Inflammatory macrophage treated with lipopolysaccharide for 1 hour (primary cell): ENCODE data around the gene HNF1A.
"Not testable (repeated sequence)": the region's sequence is repeated elsewhere in the genome, so short reads cannot be mapped to it uniquely, and the experiment has no call there.

Source experiments
- DNase-seq, 2 donors: peaks; one replicate each; pipeline ENCODE4 v3.0.0-alpha.2; 2020 to 2022

HNF1A gene

GRCh38 chr12:121015825-121016766, 37.8 kb downstream of the HNF1A start, which contains the start of gene C12orf43:
C12orf43 (minus strand) TSS chr12:121016487; CDS start chr12:121016474, 13 bp downstream.
- DNase-seq, result peak; percentile 84 to 97

- peak in 1 of 2 donors; percentile 20 for DNase-seq
Observed at GRCh38 chr12:121017966-121018491, 39.7 kb downstream of the HNF1A start.

GRCh38 chr12:121018860-121019617, 40.7 kb downstream of the HNF1A start:
- DNase-seq, result no peak

GRCh38 chr12:121021754-121022153, 43.4 kb downstream of the HNF1A start:
- DNase-seq, result no peak

GRCh38 chr12:121022713-121023112, 44.4 kb downstream of the HNF1A start:
- DNase-seq, result no peak

- no peak for DNase-seq
Observed at GRCh38 chr12:121023799-121024198, 45.5 kb downstream of the HNF1A start.

GRCh38 chr12:121025442-121026226, 47.3 kb downstream of the HNF1A start:
- DNase-seq, result no peak

- DNase-seq, result no peak
Observed at GRCh38 chr12:121026274-121027045, 48.1 kb downstream of the HNF1A start.

GRCh38 chr12:121030576-121031212, 52.4 kb downstream of the HNF1A start:
- no peak for DNase-seq

- peak; percentile 70 to 74 for DNase-seq
Observed at GRCh38 chr12:121033625-121034349, 55.4 kb downstream of the HNF1A start.

GRCh38 chr12:121034616-121035305, 56.4 kb downstream of the HNF1A start:
- DNase-seq, result no peak

- peak; percentile 62 to 78 for DNase-seq
Observed at GRCh38 chr12:121036810-121037326, 58.5 kb downstream of the HNF1A start.

GRCh38 chr12:121038861-121039668, 60.7 kb downstream of the HNF1A start, which contains the start of gene OASL:
OASL (minus strand) TSS chr12:121039246; CDS start chr12:121038971, 275 bp downstream.
- peak; percentile 91 to 98 for DNase-seq

- DNase-seq, result no peak
Observed at GRCh38 chr12:121043067-121043466, 64.7 kb downstream of the HNF1A start.

GRCh38 chr12:121047400-121047799, 69.1 kb downstream of the HNF1A start:
- DNase-seq, result not testable (repeated sequence)

GRCh38 chr12:121048442-121048841, 70.1 kb downstream of the HNF1A start:
- DNase-seq, result no peak

GRCh38 chr12:121050725-121051124, 72.4 kb downstream of the HNF1A start:
- DNase-seq, result no peak
